ENCODE data around the gene INPP5D.
"Not testable (repeated sequence)": the region's sequence is repeated elsewhere in the genome, so short reads cannot be mapped to it uniquely, and the experiment has no call there.

INPP5D gene

DNA sequence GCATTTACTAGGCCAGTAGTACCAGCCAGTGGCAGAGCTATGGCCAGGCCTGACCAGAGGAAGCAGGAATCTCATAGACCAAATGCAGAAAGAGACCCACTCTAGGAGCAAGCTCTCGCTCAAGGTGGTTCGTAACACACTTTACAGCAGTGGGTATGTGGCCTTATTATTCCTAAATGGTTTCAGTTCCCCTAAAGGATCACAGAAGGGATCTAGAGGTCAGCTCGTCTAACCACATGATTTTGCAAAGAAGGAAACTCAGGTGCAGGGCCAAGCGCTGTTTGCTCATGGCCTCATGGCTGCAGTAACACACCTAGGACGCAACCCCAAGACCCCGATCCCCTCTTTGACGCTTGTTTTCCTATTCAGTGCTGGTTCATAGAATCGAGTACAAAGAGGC is 125.8 kb downstream of the INPP5D start:
- DNase-seq = no peak

DNA sequence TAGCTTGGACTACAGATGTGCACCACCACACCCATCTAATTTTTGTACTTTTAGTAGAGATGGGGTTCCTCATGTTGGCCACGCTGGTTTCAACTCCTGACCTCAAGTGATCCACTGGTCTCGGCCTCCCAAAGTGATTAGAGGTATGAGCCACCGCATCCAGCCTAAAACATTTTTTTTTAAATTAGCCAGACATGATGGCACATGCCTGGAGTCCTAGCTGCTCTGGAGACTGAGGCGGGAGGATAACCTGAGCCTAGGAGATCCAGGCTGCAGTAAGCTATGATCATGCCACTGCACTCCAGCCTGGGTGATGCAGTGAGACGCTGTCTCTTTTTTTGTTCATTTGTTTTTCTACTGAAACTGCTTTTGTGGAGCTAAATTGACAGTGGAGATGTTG is 126.7 kb downstream of the INPP5D start:
- no peak for DNase-seq

DNA sequence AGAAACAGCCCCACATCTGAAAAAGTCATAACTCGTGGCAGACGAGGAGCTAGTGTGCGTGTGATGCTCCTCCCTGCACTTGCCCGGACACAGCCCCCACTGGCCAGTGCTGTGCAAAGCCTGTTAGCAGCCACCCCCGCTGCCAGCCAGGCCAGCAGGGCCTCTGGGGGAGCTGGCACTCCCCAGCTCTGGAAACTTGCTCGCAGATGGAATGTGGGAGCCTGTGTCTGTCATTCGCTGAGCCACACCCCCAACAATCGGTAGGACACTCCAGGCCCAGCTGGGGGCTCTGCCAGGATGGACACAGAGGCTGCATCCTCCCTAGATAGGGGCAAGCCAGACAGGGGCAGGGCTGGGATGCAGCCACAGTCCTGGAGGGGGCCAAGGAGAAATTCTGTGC is 128.9 kb downstream of the INPP5D start:
- DNase-seq = no peak

DNA sequence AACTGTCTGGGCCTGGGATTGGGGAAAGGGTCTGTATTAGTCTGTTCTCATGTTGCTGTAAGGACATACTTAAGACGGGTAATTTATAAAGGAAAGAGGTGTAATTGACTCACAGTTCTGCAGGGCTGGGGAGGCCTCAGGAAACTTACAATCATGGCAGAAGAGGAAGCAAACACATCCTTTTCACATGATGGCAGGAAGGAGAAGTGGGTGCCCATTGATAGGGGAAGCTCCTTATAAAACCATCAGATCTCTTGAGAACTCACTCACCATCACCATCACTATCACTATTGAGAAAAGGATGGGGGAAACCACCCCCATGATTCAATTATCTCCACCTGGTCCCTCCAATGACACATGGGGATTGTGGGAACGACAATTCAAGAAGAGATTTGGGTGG is 130.9 kb downstream of the INPP5D start:
- DNase-seq = not testable (repeated sequence)

DNA sequence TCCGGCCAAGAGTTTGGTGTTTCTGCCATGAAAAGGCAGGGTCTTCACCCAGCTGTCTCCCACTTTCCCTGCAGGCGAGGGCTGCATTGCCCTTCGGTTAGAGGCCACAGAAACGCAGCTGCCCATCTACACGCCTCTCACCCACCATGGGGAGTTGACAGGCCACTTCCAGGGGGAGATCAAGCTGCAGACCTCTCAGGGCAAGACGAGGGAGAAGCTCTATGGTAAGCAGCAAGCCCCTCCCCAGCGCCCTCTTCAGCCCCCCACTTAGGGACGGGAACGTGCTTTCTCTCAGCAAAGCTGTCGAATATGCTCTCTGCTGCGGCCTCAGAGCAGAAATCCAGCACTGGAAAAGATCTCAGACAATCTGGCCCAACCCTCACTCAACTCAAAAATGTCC is 133.6 kb downstream of the INPP5D start:
- no peak for DNase-seq

DNA sequence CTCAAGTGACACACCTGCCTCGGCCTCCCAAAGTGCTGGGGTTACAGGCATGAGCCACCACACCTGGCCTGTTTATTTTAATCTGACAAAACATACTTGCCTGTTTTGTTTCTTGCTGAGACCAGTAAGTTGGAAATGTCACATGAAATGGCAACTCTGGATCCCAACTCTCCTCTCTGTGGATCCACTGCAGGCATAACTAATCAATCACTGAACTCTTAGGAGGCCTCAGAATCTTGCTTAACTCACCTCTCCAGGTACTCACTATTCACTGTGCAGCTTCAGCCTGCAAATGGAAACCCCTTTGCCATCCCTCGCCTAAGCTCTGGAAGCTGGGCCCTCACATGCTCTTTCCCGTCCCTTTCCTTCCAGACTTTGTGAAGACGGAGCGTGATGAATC is 134.9 kb downstream of the INPP5D start:
- DNase-seq = no peak

DNA sequence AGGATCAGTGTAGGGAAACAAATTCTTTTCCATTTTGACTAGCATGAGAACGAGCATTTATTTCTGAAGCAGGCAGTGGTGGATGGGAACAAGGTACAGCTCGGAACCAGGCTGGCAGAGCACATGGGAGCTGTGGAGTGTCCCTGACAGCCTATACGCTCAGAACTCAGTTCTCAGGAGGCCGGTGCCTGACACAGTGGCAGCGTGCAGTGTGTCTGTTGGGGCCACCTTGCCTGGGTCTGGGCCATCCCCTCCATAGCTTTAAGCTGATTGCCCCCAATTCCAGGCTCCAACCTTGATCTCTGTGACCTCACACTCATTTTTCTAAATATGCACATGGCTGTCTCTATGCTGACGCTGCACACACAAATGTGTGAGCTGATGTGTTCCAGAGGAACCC is 136.9 kb downstream of the INPP5D start:
- DNase-seq = no peak

DNA sequence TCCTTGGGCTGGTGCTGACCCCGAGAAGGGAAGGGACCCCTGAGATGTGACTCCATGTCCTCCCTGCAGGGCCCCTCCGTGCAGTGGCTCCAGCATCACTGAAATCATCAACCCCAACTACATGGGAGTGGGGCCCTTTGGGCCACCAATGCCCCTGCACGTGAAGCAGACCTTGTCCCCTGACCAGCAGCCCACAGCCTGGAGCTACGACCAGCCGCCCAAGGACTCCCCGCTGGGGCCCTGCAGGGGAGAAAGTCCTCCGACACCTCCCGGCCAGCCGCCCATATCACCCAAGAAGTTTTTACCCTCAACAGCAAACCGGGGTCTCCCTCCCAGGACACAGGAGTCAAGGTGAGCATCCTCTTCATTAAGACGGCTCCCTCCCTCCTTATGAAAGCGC is 137.9 kb downstream of the INPP5D start:
- no peak for DNase-seq

DNA sequence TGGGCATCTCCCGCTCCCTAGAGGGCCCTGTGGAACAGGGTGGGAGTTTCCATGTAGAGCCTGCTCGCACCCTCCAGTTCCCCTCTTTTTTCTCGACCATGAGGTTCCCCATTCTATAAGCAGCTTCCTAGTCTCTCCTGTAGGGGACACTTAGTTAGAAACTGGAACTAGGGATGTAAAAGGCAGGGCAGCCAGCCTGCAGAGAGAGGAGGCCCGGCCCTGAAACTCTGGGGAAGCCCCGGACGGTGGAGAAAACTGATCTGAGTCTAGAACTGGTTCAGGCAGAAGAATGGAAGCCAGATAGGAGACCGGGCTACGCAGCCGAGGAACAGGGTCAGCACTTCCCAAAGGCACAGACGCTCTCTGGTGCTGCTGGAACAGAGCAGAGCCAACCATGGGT is 139.7 kb downstream of the INPP5D start:
- no peak for DNase-seq

DNA sequence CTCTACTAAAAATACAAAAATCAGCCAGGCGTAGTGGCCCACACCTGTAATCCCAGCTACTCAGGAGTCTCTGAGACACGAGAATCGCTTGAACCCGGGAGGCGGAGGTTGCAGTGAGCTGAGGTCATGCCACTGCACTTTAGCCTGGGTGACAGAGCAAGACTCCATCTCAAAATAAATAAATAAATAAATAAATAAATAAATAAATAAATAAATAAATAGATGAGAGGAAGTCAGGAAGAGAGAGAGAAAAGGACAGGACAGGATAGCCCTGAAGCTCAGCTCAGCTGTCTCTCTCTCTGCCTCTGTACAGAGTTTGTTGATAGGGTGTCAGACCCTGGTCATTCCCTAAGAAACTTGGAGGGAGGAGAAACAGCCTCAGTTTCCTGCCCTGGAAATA is 140.6 kb downstream of the INPP5D start:
- DNase-seq = not testable (repeated sequence)

DNA sequence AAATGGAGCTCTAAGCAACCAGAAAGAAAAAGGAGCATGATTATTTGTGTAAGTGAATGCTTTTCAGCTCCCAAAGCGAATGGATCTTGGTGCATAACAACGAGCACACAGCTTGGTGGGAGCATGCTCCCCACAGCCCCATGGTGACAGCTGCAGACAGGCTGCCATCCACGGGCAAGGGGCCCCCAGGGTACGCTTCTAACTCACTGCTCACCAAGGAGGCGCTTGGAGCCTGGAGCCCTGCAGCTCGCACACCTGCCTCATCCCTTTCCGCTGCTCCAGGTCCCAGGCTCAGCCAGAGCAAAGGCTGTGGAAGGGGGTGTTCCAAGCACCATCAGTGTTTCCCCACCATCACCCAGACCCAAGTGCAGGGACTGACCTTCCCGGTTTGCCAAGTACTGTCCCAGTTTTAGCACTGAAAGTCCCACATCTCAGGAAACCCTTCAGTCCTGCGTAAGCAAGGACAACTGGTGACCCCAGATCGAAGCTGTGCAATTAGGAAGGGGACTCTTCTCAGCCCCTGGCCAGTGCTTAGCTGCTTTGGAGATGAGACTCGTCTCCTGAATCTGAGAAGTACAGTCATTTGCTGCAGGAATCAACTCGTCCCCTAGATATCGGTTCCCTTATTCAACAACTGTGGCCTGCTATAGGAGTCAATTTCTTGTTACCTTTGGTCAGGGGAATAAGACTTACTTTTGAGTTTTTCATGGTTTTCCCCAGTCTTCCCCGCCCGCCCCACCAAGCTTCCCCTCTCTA is 141.3 kb downstream of the INPP5D start:
- DNase-seq = no peak

DNA sequence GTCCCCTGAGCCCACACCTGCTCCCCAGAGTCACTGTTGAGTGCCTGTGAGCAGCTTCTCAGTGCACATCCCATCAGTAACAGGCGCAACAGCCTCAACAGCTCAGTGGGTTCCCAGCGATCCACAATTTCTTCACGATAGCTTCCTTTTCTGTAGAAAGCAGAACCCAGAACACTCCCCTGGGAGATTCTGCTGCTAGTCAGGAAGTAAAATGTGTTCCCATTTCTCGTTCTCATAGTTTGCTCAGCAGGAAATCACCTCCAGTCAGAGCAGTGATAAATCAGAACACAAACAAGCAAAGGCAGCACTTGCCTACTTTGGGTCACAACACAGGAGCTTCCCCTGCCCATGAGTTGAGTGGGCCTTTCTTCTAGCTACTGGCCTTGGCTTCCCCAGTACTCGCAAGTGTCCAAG is 142.4 kb downstream of the INPP5D start:
- no peak for DNase-seq

DNA sequence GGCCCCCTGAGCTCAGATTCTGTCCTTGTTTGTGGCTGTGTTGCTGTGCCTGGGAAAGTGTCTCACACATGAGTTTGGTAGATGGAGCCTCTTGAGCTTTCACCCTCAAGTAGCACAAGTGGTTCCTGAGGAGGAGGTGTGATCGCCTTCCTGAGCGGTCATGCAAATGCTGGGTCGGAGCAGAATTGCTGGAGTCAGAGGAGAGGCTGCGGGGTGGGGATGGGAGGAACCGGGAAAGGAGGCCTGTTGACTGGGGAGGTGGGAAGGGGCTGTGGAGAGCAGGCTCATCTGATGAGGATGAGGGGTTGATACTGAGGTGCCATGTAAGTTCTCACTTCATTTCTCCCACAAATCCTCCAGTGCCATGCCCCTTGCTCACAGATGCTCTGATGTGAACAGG is 142.9 kb downstream of the INPP5D start:
- DNase-seq = no peak

DNA sequence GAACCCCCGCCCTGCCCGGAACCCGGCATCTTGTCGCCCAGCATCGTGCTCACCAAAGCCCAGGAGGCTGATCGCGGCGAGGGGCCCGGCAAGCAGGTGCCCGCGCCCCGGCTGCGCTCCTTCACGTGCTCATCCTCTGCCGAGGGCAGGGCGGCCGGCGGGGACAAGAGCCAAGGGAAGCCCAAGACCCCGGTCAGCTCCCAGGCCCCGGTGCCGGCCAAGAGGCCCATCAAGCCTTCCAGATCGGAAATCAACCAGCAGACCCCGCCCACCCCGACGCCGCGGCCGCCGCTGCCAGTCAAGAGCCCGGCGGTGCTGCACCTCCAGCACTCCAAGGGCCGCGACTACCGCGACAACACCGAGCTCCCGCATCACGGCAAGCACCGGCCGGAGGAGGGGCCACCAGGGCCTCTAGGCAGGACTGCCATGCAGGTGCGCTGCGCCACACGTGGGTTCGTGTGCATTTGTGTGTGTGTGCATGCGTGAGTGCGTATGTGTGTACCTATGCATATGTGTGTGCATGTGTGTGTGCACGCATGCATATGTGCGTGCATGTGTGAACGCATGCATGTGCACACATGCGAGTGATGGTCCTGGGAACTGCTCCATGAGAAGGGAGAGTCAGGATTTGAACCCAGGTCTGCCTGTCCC is 144.3 kb downstream of the INPP5D start:
- no peak for DNase-seq

DNA sequence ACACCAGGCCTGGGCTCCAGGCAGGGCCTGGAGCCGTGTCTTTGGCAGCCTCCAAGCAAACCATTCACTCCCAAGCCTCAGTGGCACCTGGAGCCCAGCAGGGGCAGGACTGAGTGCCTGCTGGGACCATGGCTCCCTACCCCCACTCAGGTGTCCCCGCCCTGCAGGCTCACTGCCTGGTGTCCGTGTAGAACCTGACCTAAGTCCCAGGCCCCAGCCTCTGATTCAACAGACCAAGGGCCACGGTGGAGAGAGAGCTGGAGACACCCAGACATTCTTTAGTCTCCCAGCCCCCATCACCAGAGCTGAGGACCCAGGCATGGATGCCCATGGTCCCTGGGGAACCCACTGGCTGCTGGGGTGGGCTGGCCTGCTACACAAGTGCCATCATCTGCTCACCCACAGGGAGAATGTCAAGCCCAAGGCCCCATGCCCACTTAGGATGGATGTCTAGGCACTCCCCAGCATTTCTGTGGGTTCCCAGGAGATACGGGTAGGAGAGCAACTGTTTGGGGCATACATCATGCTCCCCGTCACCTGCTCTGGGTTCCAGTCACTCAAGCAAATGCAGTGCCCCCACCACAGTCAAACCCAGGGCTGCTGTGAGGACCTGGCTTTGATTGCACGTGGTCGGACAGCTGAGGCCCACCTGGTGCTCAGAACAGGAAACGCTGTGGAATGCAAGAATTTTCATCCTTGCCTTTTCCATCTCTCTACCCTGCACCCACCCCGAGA is 148.4 kb downstream of the INPP5D start:
- DNase-seq = no peak

DNA sequence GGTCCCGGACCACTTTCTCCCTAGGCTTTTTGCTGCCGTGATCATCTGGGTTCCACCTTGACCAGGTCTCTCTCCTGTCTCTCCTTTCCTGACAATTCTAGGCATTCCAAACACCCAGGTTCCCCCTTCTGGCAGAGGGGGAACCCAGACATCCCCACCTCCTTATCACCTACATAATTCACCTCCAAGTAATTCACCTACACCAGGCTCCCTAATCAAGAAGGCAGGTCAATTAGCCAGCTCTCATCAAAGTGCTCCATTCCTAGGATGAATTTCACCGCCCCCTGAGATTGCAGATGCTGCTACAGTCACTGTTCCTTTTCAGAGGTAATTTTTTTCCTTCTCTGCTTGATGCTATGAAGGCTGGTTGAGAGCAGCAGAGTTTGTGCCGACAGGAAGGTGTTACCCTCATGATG is 149.0 kb downstream of the INPP5D start:
- no peak for DNase-seq

DNA sequence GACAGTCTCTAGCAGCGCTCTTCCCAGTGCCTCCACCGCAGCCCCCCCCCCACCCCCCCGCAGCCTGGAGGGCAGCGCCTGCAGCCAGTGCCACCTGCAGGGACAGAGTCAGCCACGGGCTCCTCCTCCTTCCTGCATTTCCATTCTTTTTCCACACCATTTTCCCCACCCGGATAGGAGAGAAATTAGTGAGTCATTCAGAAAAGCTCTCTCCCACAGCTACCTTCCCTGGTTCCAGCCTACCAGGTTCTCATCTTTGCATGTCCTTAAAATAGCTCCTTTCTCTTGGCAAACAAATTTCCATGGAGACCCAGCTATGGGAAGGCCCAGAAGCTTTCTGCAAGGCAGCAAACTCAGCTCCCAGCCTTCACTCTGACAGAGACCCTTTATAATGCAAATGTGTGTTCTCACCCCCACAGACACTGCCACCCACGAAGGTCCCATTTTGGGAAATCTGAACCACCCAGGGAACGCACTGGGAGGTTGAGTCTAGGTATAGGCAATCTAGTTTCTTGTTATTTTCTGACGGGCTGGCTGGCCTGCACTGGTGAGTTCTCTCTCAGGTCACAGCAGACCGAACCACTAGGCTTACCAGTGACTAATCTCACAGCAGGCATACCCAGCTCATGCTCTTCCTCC is 149.5 kb downstream of the INPP5D start:
- DNase-seq = no peak

DNA sequence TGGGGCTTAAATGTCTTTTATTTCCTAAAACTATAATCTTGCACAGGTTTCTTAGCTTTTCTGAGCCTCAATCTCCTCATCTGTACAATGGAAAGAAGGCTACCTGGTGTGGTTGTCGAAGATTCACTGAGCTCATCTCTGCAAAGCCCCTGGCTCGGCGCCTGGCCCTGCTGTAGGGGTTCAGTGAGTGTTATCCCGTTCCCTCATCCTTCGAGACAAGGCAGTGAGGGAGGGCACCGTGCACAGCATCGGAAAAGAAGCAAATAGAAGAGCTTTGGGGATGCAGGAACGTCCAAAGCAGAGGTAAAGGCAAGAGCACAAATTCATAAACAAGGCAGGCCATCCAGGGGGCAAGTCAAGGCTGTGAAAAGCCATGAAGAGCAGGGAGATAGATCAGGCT is 150.1 kb downstream of the INPP5D start:
- no peak for DNase-seq

DNA sequence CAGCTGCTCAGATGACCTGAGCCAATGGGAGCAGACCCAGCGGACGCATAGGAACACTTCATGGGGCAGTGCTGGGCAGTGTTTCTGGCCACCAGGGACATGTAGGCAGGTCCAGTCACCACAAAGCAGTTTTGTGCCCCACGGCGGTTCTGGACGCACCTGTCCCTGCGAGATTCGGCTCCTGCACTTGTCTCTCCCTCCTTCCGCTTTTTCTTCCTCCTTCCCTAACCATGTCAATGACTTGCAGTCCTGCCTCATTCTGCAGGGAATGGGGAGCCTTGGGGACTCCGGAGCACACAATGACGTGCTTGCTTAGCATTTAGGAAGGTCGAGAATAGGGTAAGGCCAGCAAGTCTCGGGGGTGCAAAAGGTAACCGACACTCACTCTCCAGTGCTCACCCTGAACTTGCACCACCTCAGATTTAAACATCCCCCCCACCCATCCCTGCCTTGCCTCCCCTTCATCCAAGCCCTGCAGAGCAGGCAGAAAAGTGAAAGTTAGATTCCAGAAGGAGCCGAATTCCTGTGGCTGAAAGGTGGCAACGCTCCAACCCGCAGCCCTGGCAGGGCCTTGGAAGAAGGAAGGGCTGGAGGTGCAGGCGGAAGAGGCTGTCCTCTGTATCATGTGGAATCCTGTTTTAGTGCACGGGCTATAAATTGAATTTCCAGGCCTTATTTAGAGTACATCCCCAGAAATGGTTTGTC is 150.9 kb downstream of the INPP5D start:
- no peak for DNase-seq

DNA sequence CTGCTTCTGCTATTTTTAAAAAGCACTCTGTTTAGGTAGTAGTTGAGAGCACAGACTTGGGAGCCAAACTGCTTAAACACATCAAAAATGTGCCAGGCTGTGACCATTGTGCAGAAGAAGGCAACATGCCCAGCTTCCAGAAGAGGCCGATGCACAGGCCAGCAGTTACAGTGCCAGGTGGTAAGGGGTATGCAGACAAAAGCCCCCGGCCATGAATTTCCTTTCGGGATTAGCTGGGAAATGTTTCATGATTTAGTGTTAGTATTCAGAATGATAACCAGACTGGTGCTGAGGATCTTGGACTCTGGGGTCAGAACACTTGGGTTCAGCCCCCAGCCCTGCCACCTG is 151.4 kb downstream of the INPP5D start:
- DNase-seq = no peak

DNA sequence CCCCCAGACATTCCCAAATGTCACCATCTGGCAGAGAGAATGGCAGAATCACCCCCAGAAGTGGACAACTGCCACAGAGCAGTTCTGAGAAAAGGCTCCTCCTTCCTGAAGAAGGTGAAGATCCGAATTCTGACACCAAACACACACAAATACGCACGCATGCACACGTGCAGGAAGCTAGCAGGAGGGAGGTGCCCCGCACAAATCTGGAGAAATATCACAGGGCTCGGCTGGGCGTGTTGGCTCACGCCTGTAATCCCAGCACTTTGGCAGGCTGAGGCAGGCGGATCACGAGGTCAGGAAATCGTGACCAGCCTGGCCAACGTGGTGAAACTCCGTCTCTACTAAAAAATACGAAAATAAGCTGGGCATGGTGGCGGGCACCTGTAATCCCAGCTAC is 152.9 kb downstream of the INPP5D start:
- no peak for DNase-seq

DNA sequence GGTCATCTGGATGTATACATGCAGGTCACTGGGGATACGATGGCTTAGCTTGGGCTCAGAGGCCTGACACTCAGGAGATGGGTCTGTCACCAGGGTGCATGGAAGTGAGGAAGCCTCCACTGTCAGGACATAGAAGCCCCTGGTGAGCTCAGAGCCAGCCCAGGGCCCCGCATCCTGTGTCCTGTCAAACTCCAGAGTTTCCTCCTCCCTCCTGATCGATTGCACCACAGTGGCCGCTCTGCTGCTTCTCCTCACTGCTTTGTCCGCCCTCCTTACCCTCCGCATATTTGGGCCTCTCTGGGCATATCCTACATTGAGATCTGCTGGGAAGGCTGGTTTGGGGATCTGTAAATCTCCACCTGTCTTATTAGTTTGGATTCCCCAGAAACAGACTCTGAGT is 153.8 kb downstream of the INPP5D start:
- no peak for DNase-seq

DNA sequence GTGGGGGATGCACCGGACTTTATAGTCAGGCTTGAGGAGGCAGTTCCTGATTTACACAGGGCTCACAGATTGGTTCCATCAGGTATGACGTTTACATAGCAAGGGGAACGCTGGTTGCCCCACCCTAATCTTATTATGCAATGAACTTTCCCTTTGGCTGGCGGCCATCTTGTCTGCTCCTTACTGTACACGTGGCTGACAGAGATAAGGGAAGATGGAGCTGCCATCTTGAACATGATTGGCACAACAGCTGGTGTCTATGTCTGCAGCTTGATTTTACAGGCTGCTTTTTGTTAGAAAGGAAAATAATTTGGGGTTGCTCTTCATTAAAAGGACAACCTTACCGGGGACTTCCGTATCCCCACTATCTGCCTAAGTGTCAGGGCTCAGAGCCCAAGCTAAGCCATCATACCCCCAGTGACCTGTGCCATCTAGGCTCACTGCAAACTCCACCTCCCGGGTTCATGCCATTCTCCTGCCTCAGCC is 157.8 kb downstream of the INPP5D start:
- no peak for DNase-seq

Measured in activated effector memory CD4-positive, alpha-beta T cell treated with anti-CD3 and anti-CD28 coated beads, Interleukin-2, amount 50 U/mL, for 16 hours (primary cell).